ENCODE data around the gene OGFR. TPM values are rescaled to one million over a fixed set of nuclear protein-coding genes. Genes with fewer than 3 reads are reported as not detected.

OGFR gene
- total RNA-seq, 6 experiments from 2014 or later = 40.7 to 48.1 (median 47.0) TPM

DNA sequence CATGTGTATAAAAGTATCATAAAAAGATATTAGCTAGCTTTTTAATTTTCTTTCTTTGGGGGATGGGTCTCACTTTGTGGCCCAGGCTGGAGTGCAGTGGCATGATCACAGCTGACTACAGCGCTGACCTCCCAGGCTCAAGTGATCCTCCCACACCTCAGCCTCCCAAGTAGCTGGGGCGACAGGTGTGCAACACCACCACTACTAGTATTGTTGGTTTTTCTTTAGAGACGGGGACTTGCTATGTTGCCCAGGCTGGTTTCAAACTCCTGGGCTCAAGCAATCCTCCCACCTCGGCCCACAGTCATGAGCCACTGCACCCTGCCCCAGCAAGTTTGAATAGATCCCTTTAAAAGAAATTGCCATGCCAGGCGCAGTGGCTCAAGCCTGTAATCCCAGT is 50.5 kb downstream of the OGFR start:
- H3K9me3 ChIP-seq = no peaks in the 10 kb centered on the region
- WGBS (ENCODE audit: insufficient coverage, low coverage, low lambda C conversion rate, missing lambda C conversion rate) = no CpG with 5 or more reads among the region's 5 CpGs
- H3K27me3 ChIP-seq = no peaks in the 10 kb centered on the region
- TF ChIP-seq POLR2A (IDR thresholded peaks at IDR 0.05) = no peak
- TF ChIP-seq, protein P1, sequence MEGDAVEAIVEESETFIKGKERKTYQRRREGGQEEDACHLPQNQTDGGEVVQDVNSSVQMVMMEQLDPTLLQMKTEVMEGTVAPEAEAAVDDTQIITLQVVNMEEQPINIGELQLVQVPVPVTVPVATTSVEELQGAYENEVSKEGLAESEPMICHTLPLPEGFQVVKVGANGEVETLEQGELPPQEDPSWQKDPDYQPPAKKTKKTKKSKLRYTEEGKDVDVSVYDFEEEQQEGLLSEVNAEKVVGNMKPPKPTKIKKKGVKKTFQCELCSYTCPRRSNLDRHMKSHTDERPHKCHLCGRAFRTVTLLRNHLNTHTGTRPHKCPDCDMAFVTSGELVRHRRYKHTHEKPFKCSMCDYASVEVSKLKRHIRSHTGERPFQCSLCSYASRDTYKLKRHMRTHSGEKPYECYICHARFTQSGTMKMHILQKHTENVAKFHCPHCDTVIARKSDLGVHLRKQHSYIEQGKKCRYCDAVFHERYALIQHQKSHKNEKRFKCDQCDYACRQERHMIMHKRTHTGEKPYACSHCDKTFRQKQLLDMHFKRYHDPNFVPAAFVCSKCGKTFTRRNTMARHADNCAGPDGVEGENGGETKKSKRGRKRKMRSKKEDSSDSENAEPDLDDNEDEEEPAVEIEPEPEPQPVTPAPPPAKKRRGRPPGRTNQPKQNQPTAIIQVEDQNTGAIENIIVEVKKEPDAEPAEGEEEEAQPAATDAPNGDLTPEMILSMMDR (IDR thresholded peaks at IDR 0.05) = no peak
- peaks cover 0 to 4% (median under 1%) of the 10 kb centered on the region in 4 donors for H3K4me1 ChIP-seq
- DNase-seq (no peak), ATAC-seq (no peak)
- H3K36me3 ChIP-seq = peaks cover 0 to 5% (median 0%) of the 10 kb centered on the region in 4 donors
- H3K4me3 ChIP-seq = no peak overlapping the region
- no peak overlapping the region for H3K27ac ChIP-seq
- intact Hi-C loops (cut with DNase I) = no loop called here

DNA sequence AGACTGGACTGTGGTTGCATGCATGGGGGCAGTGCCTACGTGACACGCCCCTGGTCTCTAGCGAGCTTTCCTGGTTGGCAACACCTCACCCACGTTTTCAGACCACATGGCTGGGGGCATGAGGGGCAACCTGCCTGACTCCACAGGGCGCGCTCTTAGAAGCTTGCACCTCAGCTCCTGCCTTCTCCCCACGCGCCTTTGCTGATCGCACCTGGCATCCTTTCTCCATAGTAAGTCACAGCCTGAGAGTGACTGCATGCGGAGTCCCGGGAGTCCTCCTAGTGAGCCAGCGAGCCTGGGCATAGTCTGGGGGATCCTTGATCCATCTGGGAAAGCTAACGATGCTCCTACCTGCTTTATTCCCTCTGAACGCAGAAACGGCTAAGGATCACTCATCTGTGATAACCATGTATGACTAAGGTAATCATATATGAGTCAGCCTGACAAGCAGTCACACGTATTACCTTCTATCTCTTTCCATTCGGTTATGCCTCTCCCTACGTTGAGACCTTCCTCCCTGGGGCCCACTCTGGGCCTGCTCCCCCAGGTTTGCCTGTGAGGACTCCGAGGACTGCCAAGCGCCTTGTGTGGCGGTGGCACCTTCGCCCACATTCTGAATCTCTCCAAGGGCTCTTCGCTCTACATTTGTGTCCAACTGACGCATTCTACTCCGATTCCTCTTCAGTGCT is 52.4 kb downstream of the OGFR start:
- WGBS (ENCODE audit: insufficient coverage, low coverage, low lambda C conversion rate, missing lambda C conversion rate) = 89% methylated on average over 14 of the region's 25 CpGs
- Histone ChIP-seq H3K4me3 (no peak overlapping the region), H3K27me3 (no peaks in the 10 kb centered on the region), H3K36me3 (peaks cover 0 to 5% (median 0%) of the 10 kb centered on the region in 4 donors), H3K4me1 (peaks cover 0 to 10% (median 2%) of the 10 kb centered on the region in 4 donors), H3K27ac (no peak overlapping the region), H3K9me3 (no peaks in the 10 kb centered on the region)
- TF ChIP-seq, protein P1 (IDR thresholded peaks at IDR 0.05) = no peak
- no peak for TF ChIP-seq POLR2A (IDR thresholded peaks at IDR 0.05)
- no peak for ATAC-seq
- intact Hi-C loops (cut with DNase I) = no loop called here
- DNase-seq = no peak

DNA sequence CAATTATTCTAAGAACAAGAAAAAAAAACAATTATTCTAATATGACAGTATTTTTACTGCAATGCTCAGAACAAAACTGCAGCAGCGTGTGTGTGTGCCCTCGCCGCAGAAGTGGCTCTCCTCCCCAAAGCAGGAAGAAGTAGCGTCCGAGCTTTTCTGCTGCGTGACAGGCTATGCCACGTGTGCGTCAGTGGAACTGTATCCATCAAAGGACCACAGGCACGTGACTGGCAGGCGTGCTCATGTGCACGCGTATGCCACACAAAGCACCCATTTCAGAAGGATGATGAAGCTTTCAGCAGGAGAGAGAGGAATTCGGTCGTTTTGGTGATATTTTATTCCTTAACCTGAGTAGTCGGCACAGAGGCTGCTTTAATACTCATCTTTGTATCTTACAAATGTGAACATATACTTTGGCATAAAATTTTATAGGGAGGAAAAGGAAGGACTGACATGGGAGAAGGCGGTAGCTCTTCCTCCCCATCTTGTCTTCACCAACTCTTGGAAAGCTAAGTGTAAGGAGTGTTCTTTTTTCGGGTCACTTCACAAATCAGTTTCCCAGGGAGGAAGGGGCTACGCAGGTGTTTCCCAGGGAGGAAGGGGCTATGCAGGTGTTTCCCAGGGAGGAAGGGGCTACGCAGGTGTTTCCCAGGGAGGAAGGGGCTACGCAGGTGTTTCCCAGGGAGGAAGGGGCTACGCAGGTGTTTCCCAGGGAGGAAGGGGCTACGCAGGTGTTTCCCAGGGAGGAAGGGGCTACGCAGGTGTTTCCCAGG is 53.6 kb downstream of the OGFR start:
- Histone ChIP-seq H3K4me1 (peaks cover 0 to 10% (median 2%) of the 10 kb centered on the region in 4 donors), H3K36me3 (peaks cover 0 to 5% (median 0%) of the 10 kb centered on the region in 4 donors), H3K27me3 (no peaks in the 10 kb centered on the region), H3K27ac (no peak overlapping the region), H3K9me3 (no peaks in the 10 kb centered on the region), H3K4me3 (no peak overlapping the region)
- TF ChIP-seq, protein P1 (IDR thresholded peaks at IDR 0.05) = no peak
- no peak for TF ChIP-seq POLR2A (IDR thresholded peaks at IDR 0.05)
- DNase-seq = no peak
- ATAC-seq = no peak
- intact Hi-C loops (cut with DNase I) = no loop called here
- WGBS (ENCODE audit: insufficient coverage, low coverage, low lambda C conversion rate, missing lambda C conversion rate) = 89% methylated on average over 17 of the region's 23 CpGs

DNA sequence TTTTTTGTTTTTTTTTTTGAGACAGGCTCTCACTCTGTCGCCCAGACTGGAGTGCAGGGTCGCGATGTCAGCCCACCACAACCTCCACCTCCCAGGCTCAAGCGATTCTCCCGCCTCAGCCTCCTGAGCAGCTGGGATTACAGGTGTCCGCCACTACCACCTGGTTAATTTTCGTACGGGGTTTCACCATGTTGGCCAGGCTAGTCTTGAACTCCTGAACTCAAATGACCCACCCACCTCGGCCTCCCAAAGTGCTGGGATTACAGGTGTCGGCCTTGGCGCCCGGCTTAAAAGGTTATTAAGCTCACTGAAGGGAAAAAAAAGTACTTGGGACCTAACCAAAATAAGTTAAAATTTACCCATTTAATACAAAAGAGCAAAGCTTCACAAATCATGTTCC is 55.1 kb downstream of the OGFR start:
- no peak for TF ChIP-seq POLR2A (IDR thresholded peaks at IDR 0.05)
- TF ChIP-seq, protein P1 (IDR thresholded peaks at IDR 0.05) = no peak
- 62% methylated on average over 12 of the region's 12 CpGs for WGBS (ENCODE audit: insufficient coverage, low coverage, low lambda C conversion rate, missing lambda C conversion rate)
- intact Hi-C loops (cut with DNase I) = no loop called here
- DNase-seq = no peak
- peaks cover 0 to 5% (median 0%) of the 10 kb centered on the region in 4 donors for H3K36me3 ChIP-seq
- no peak for ATAC-seq
- no peaks in the 10 kb centered on the region for H3K27me3 ChIP-seq
- peaks cover 0 to 10% (median 2%) of the 10 kb centered on the region in 4 donors for H3K4me1 ChIP-seq
- no peak overlapping the region for H3K27ac ChIP-seq
- no peak overlapping the region for H3K4me3 ChIP-seq
- H3K9me3 ChIP-seq = no peaks in the 10 kb centered on the region
